Esophagus muscularis mucosa (tissue), 3 donors: ENCODE measurements around the gene TMEM97.
"Not testable (repeated sequence)": the region's sequence is repeated elsewhere in the genome, so short reads cannot be mapped to it uniquely, and the experiment has no call there.

Source experiments
- POLR2A ChIP-seq: fragments of 450-650 bp; IDR thresholded peaks from one replicate; pipeline ENCODE4 v1.6.1; 2017; ENCODE audit warnings: antibody characterized with exemption, moderate library complexity, mild to moderate bottlenecking, low read depth
- TF ChIP-seq, protein P1 (sequence below), 3 experiments: fragments of 200-600 bp in 2 of 3; fragments of 450-650 bp in 1 of 3; sonication (generic) in 2 of 3; IDR thresholded peaks; one replicate each; pipeline ENCODE4 v1.5.1; 2017 to 2019; ENCODE audit warnings: antibody characterized with exemption in 3 of 3, mild to moderate bottlenecking in 2 of 3, moderate library complexity in 1 of 3

DNA sequence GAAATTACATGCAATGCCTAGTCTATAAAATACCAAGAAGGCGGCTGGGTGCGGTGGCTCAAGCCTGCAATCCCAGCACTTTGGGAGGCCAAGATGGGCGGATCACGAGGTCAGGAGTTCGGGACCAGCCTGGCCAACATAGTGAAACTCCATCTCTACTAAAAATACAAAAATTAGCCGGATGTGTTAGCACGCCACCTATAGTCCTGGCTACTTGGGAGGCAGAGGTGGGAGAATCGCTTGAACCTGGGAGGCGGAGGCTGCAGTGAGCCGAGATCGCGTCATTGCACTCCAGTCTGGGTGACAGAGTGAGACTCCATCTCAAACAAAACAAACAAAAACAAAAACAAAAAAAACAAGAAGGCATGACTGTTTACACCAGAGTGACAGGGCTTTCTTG lies 26.1 kb upstream of the TMEM97 start:
- TF ChIP-seq, protein P1, sequence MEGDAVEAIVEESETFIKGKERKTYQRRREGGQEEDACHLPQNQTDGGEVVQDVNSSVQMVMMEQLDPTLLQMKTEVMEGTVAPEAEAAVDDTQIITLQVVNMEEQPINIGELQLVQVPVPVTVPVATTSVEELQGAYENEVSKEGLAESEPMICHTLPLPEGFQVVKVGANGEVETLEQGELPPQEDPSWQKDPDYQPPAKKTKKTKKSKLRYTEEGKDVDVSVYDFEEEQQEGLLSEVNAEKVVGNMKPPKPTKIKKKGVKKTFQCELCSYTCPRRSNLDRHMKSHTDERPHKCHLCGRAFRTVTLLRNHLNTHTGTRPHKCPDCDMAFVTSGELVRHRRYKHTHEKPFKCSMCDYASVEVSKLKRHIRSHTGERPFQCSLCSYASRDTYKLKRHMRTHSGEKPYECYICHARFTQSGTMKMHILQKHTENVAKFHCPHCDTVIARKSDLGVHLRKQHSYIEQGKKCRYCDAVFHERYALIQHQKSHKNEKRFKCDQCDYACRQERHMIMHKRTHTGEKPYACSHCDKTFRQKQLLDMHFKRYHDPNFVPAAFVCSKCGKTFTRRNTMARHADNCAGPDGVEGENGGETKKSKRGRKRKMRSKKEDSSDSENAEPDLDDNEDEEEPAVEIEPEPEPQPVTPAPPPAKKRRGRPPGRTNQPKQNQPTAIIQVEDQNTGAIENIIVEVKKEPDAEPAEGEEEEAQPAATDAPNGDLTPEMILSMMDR (IDR thresholded peaks at IDR 0.05): not testable (repeated sequence)
- TF ChIP-seq POLR2A: not testable (repeated sequence)
